Uterus (tissue), 4 donors: ENCODE results near the gene PTPN6. TPM values are rescaled to one million over a fixed set of nuclear protein-coding genes. Genes with fewer than 3 reads are reported as not detected.
"Not testable (repeated sequence)": the region's sequence is repeated elsewhere in the genome, so short reads cannot be mapped to it uniquely, and the experiment has no call there.

Source experiments
- DNase-seq, 2 donors: peaks; one replicate each; pipeline ENCODE4 v3.0.0-alpha.2; 2019 to 2020
- H3K27ac ChIP-seq, 2 donors: fragments of 200-600 bp; sonication (generic); 1 replicate in 1 of 2; 2 replicates in 1 of 2; pipeline ENCODE4 v1.5.1; 2016 to 2018
- H3K27me3 ChIP-seq, 2 donors: fragments of 200-600 bp; sonication (generic); one replicate each; pipeline ENCODE4 v1.5.1; 2018 to 2019; ENCODE audit warnings: control low read depth in 1 of 2
- H3K36me3 ChIP-seq, 2 donors: fragments of 200-600 bp; sonication (generic); one replicate each; pipeline ENCODE4 v1.5.1; 2019; ENCODE audit warnings: control low read depth in 1 of 2
- H3K4me1 ChIP-seq, 2 donors: fragments of 200-600 bp; sonication (generic); one replicate each; pipeline ENCODE4 v1.5.1; 2018 to 2019; ENCODE audit warnings: control low read depth in 1 of 2
- H3K4me3 ChIP-seq, 2 donors: fragments of 200-600 bp; sonication (generic); 1 replicate in 1 of 2; 2 replicates in 1 of 2; pipeline ENCODE4 v1.5.1; 2018 to 2019; ENCODE audit warnings: mild to moderate bottlenecking in 1 of 2
- H3K9me3 ChIP-seq, 2 donors: fragments of 200-600 bp; sonication (generic); one replicate each; pipeline ENCODE4 v1.5.1; 2019; ENCODE audit warnings: control low read depth in 1 of 2
- CTCF ChIP-seq, 4 experiments: fragments of 200-600 bp in 2 of 4; fragments of 450-650 bp in 2 of 4; sonication (generic) in 2 of 4; IDR thresholded peaks; one replicate each; pipeline ENCODE4 v1.5.1; 2016 to 2019; ENCODE audit warnings: antibody characterized with exemption in 4 of 4, mild to moderate bottlenecking in 2 of 4, moderate library complexity in 1 of 4
- POLR2A ChIP-seq, 2 donors: fragments of 450-650 bp; IDR thresholded peaks; one replicate each; pipeline ENCODE4 v1.6.1; 2016; ENCODE audit warnings: antibody characterized with exemption in 2 of 2, mild to moderate bottlenecking in 1 of 2, moderate library complexity in 1 of 2
- intact Hi-C: fragments of 100-400 bp; cut with DNase I; formaldehyde crosslinking; loops from one replicate; pipeline ENCODE4 v1.15.1; 2023; ENCODE audit warnings: low total_unique reads
- total RNA-seq, 4 donors: library from RNA; depleted of rRNA in 3 of 4; stranded (reverse); fragments of >200 nt in 3 of 4; gene quantifications; one replicate each; pipeline versions ENCODE4 v1.1.0 to v1.2.4, GENCODE V29; 2014 to 2023
- donor health status: DM: yes; HTN: yes; CAD: no.

PTPN6 gene
- total RNA-seq, 4 donors from 2014 or later: 0.59 to 19.8 (median 5.9) TPM

GRCh38 chr12:6905414-6906040 is 45.6 kb upstream of the PTPN6 start:
- peak overlapping the region; percentile 84 to 88 for H3K27ac ChIP-seq
- H3K27me3 ChIP-seq: no peaks in the 10 kb centered on the region
- TF ChIP-seq CTCF (IDR thresholded peaks at IDR 0.05) (no peak), POLR2A (IDR thresholded peaks at IDR 0.05) (no peak)
- intact Hi-C loops: no loop called here
- H3K36me3 ChIP-seq: no peaks in the 10 kb centered on the region
- no peak for DNase-seq
- peaks cover 0 to 4% of the 10 kb centered on the region in 2 donors for H3K4me1 ChIP-seq
- H3K4me3 ChIP-seq: peak overlapping the region; percentile 56 to 81
- H3K9me3 ChIP-seq: no peaks in the 10 kb centered on the region

DNA sequence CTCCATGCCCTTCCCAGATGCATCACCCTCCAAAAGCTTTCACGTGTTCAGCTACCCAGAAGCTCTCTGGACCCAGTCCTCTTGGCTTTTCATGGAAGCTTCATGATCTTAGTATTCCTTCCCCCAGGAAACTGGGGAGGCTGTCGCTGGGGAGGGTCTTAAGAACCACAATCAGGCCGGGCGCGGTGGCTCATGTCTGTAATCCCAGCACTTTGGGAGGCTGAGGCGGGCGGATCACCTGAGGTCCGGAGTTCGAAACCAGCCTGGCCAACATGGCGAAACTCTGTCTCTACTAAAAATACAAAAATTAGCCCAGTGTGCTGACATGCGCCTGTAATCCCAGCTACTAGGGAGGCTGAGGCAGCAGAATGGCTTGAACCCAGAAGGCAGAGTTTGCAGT is 43.0 kb upstream of the PTPN6 start:
- H3K27me3 ChIP-seq, H3K36me3 ChIP-seq, H3K4me1 ChIP-seq, intact Hi-C loops, H3K9me3 ChIP-seq, H3K4me3 ChIP-seq, H3K27ac ChIP-seq, DNase-seq: not testable (repeated sequence)

DNA sequence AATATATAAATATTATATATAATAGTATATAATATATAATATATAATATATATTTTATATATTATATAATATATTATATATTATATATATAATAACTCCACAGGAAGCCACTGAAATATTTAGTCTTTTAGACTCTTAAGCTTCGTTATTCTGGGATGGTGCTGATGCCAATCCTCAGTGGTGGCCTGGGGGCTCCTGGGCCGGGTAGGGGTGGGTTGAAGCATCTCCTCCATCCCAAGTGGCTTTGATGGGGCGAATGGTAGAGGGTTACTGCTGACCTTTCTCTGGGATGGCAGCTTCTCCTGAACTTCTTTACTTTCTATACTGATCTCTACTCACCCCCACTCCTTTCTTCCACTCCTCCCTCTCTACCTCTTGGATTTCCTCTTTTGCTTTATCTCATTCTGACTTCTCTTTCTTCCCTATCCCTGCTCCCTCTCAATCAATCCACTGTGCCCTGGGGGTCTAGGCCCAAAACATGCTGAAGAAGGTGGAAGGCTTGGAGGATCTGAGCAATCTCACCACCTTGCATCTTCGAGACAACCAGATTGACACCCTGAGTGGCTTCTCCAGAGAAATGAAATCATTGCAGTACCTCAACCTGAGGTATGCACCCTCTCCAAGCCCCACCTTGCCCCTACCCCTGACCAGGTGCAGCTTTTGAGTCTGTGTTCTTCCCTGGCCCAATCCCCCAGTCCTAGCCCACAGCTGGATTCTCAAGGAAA is 41.6 kb upstream of the PTPN6 start:
- DNase-seq: no peak
- no peak overlapping the region for H3K27ac ChIP-seq
- intact Hi-C loops: no loop called here
- TF ChIP-seq CTCF (IDR thresholded peaks at IDR 0.05): no peak
- no peak for TF ChIP-seq POLR2A (IDR thresholded peaks at IDR 0.05)
- H3K27me3 ChIP-seq: no peaks in the 10 kb centered on the region
- H3K9me3 ChIP-seq: no peaks in the 10 kb centered on the region
- H3K4me3 ChIP-seq: no peak overlapping the region
- H3K36me3 ChIP-seq: no peaks in the 10 kb centered on the region
- peaks cover 0 to 4% of the 10 kb centered on the region in 2 donors for H3K4me1 ChIP-seq

- no peaks in the 10 kb centered on the region for H3K4me1 ChIP-seq
- H3K4me3 ChIP-seq: no peak overlapping the region
- TF ChIP-seq POLR2A (IDR thresholded peaks at IDR 0.05): no peak
- H3K9me3 ChIP-seq: no peaks in the 10 kb centered on the region
- no peaks in the 10 kb centered on the region for H3K27me3 ChIP-seq
- no peaks in the 10 kb centered on the region for H3K36me3 ChIP-seq
- DNase-seq: no peak
- no peak overlapping the region for H3K27ac ChIP-seq
- intact Hi-C loops: no loop called here
These were observed 38.8 kb upstream of the PTPN6 start for GRCh38 chr12:6912164-6912935.

DNA sequence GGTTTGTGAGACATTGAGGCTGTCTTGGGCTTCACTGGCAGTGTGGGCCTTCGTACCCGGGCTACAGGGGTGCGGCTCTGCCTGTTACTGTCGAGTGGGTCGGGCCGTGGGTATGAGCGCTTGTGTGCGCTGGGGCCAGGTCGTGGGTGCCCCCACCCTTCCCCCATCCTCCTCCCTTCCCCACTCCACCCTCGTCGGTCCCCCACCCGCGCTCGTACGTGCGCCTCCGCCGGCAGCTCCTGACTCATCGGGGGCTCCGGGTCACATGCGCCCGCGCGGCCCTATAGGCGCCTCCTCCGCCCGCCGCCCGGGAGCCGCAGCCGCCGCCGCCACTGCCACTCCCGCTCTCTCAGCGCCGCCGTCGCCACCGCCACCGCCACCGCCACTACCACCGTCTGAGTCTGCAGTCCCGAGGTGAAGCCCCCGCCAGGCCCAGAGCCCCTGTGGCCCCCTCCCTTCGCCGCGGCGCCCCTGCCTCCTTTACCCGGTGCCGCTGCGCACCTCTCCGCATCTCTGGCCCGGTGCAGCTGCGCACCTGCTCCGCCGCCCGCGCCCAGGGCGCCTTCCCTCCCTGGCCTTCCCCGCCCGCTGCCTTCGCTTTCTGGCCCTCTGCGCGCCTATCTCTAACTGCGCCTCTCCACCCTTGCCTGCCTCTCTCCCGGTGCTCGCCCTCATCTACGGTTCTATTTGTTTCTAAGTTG is 36.8 kb upstream of the PTPN6 start, which contains the start of gene ENO2:
Gene ENO2, plus strand, starts transcription at position 335 of the 701 bp plus-strand sequence. CDS start 1,253 bp downstream, outside the sequence.
- H3K36me3 ChIP-seq: no peaks in the 10 kb centered on the region
- peak within 1 kb of the TSS; percentile 88 for H3K27ac ChIP-seq
- intact Hi-C loops: no loop called here
- peak within 1 kb of the TSS; percentile 64 to 72 for H3K4me3 ChIP-seq
- no peaks in the 10 kb centered on the region for H3K9me3 ChIP-seq
- peak; percentile 80 to 83 for DNase-seq
- no peaks in the 10 kb centered on the region for H3K27me3 ChIP-seq
- H3K4me1 ChIP-seq: no peaks in the 10 kb centered on the region
- TF ChIP-seq POLR2A (IDR thresholded peaks at IDR 0.05): peak in 1 of 2 donors; percentile 57
- TF ChIP-seq CTCF (IDR thresholded peaks at IDR 0.05): no peak
